Hepatic stellate cell (primary cell): ENCODE data around the gene SLC17A9.

Experiments used
- DNase-seq: peaks from one replicate; pipeline ENCODE4 v3.0.0; 2011; ENCODE audit warnings: low spot score

Gene SLC17A9

DNA sequence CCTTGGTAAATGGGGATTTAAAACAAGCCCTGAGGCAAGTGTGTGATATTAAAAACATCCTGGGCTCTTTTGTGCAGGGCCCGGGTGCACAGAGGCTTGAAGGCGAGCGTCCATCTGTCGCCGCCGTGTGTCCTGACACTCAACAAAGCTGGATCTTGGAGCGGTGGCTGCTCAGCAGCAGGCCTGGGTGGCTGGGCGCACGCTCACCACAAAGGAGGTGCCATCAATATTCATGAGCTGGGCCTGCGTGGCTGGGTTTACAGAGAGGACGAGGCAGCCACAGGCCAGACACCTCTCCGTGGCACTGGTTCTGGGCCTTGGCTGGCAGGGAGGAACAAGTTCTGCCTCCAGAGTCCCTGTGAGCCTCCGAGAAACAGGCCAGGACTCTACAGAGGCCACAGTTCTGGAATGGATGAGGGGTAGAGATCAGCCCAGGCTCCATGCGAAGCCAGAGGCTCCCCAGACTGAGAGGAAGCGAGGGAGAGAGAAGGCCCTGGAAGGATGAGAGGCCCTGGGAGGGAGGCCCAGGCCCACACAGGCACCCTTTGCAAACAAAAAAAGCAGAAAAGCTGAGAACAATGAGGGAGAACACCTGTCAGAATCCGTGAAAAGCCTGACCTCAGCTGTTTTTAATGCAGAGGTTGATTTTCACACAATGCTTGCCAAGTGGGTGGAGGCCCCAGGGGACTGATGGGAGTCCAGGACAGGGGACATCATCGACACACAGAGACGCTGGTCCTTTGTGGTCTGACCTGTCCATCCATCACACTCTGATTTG, 32.3 kb downstream of the SLC17A9 start:
- DNase-seq: no peak

DNA sequence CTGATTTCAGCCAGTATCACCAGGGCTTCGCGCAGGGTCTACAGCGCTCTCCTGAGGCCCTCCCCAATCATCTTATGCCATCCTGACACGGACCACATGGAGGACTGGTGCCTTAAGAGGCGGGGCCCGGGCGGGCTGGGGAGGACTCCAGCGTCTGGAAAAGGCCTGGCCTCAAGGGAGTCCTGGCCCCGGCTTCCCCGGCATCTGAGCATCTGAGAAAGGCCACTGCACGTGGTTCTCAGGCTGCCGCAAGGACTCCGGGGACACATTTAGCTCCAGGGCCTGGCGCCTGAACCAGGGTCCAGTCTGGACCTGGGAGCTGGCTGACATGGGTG, 32.9 kb downstream of the SLC17A9 start:
- no peak for DNase-seq

- DNase-seq: no peak
Observed at GRCh38 chr20:62986257-62986800, 33.8 kb downstream of the SLC17A9 start.

GRCh38 chr20:62987114-62987513, 34.6 kb downstream of the SLC17A9 start:
- no peak for DNase-seq

GRCh38 chr20:62989201-62989601, 36.7 kb downstream of the SLC17A9 start:
- DNase-seq: no peak

DNA sequence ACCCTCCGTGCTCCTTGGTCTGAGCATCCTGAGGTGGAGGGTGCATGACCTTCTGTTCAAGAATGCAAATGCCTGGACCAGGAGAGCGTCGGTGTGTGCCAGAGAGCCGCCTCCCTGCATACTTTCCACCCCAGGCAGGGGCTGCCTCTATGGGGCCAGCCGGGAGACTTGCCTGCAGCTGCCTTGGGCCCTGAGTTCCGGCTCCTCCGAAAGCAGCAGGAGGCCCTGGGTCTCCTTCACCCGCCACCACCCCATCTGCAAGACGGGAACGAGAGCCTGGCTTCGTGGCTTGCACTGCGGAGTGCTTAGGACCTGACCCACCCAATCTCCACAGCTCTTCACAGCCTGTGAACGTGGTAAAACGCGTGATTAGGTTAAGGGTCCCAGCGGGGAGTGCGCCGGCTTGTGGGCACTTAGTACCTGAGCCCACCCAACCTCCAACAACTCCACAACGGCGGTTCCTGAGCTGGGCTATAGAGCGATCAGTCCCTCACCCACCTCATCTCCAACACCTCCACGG, 37.9 kb downstream of the SLC17A9 start:
- DNase-seq: no peak

GRCh38 chr20:62991196-62991807, 38.8 kb downstream of the SLC17A9 start:
- DNase-seq: no peak

DNA sequence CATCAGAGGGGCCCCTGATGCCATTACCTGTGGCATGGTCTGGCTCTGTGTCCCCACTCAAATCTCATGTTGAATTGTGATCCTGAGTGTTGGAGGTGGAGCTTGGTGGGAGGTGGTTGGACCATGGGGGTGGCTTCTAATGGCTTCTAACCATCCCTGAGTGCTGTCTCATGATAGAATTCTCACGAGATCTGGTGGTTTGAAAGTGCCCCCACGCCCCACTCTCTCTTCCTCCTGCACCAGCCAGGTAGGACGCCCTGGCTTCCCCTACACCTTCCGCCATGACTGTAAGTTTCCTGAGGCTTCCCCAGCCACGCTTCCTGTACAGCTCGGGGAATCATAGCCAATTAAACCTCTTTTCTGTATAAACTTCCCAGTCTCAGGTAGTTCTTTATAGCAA, 39.4 kb downstream of the SLC17A9 start:
- no peak for DNase-seq

DNA sequence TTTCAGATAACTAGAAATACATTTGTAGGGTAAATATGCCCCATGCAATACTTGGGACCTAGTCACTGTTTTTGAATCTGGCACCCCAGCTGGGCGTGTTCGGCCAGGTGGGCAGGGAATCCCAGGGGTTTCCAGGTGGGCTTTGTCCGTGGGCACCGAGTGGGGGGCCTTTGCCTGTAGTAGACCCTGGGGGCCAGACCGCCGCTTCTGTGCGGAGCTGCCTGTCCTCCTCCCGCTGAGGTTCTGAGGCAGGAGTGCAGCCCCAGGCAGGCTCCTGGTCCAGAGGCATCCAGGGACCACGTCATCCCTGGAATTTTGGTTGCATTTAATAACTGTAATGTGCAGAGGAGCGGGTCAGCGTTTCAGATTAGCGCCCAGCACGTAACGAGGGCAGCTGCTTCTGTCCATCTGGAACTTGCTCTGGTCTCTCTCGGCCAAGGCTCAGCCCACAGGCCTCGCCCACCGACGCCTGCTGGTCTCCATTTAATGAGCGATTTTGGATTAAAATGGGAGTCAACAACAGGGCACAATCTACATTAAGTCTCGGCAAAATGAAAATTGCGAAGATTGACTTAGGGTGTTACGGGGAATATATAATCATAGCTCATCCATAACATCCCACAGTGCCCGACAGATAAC, 41.5 kb downstream of the SLC17A9 start:
- DNase-seq: no peak

DNA sequence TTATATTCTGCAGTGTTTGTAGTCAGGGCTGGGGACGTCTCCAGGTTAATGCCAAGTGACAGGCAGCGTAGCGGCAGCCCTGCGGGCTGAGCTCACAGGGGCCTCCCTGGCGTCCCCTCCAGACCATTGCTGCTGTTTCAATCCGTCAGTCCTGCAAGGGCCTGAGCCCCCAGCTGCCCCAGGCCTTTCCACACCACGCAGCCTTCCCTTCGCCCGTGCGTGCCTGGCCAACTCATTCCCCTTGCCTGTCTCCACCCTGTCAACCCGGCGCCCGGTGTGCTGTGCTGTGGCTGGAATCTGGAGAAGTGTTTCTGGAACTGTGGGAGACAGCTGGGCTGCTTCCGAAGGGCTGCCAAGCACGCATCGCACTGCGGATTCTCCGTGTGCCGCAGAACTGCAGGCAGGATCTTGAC, 42.4 kb downstream of the SLC17A9 start:
- DNase-seq: no peak

DNA sequence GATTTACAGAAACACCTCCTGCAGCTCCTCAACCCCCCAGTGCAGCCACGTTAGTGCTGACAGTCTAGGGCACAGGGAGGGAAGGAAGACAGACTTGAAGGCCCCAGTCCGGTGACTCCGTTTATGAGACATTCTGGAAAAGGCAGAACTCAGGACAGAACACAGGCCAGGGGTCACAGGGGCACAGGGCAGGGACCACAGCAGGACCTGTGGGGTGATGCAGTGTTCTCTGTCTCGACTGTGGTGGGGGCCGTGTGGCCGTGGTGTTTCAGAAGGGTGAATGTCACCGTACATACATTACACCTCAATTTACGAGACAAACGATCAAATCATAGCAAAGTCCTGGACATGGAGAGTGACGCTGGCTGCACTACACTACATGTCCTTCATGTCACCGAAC, 43.0 kb downstream of the SLC17A9 start:
- no peak for DNase-seq

DNA sequence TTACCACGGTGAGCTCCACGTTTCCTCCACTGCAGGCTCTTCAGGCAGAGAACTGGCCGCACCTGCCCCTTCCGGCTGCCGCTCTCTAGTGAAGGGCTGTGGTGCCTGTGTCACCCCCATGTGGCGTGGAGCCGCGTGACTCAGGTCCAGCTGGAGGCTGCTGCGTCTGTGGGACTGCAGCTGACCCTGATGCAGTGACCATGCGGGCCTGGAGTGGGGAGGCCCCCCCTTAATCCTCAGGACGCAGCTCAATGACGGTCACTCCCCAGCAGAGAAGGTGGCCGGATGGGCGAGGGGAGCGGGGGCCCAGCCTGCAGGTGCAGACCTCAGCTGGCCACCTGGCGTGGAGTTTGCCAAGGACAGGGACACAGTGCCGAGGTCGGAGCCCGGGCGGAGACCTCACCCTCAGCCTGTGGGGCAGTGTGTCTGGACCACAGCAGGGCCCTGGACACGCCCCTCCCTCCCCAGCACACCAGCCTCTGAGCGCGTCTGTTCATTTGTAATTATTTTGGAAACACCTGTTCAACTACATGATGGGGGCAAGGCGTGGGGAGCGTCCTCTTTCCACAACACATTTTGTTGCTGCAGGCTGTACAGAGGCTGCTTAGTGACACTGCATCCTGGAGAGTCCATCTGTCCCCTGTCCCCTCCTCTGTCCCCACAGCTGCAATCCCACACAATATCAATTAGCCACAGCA, 43.5 kb downstream of the SLC17A9 start:
- no peak for DNase-seq

DNA sequence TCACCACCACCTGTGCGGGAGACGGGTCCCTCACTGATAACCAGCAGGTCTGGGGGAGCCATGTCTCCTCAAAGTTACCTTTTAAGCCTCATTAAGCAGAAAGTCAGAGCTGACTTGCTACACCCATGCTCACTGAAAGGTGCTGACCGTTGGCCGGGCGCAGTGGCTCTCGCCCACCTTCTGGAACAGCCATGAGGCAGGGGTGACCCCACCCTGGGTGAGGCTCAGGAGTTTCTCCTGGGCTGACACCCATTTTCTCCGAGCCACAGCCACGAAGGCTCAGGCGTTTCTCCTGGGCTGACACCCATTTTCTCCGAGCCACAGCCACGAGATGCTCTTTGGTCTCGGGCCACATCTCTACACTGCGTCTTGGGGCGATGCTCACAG, 44.1 kb downstream of the SLC17A9 start:
- no peak for DNase-seq

GRCh38 chr20:62997417-62998035, 45.0 kb downstream of the SLC17A9 start:
- no peak for DNase-seq

- no peak for DNase-seq
Observed at GRCh38 chr20:62998449-62998848, 45.9 kb downstream of the SLC17A9 start.

GRCh38 chr20:62999580-62999979, 47.1 kb downstream of the SLC17A9 start:
- no peak for DNase-seq

DNA sequence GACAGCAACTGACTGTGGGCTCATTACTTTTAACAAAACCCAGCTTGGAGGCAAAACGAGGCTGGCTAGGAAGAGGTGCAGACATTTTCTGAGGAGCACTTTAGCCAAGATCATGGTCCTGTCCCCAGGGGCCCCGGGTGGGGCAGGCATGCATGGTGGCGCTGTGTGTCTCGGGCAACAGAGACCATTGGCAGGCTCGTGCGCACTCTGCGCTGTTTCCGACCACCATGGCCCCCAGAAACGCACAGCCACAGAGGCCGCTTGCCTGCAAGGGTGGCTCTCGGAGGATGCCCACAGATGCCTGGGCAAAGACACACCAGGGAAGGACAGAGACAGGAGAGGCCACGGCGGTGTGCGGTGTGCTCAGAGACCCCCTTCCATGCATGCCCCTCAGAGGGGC, 47.5 kb downstream of the SLC17A9 start:
- no peak for DNase-seq

- DNase-seq: no peak
Observed at GRCh38 chr20:63000958-63001357, 48.4 kb downstream of the SLC17A9 start.

- no peak for DNase-seq
Observed at GRCh38 chr20:63002511-63002910, 50.0 kb downstream of the SLC17A9 start.

DNA sequence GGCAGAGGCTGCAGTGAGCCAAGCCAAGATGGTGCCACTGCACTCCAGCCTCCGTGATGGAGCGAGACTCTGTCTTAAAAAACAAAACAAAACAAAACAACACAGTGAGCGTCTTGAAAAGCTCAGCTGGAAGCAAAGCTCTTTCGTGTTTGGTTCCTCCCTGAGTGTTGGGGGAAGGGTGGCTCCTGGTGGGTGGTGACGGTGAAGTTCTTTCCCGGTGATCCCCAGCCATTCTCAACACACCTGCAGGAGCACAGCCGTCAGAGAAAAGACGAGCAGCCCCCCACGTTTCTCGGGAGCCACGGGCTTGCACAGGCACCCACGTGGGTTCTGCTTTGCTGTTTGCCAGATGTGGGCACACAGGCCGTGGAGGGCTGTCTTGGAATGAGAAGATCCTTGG, 51.0 kb downstream of the SLC17A9 start:
- DNase-seq: no peak

DNA sequence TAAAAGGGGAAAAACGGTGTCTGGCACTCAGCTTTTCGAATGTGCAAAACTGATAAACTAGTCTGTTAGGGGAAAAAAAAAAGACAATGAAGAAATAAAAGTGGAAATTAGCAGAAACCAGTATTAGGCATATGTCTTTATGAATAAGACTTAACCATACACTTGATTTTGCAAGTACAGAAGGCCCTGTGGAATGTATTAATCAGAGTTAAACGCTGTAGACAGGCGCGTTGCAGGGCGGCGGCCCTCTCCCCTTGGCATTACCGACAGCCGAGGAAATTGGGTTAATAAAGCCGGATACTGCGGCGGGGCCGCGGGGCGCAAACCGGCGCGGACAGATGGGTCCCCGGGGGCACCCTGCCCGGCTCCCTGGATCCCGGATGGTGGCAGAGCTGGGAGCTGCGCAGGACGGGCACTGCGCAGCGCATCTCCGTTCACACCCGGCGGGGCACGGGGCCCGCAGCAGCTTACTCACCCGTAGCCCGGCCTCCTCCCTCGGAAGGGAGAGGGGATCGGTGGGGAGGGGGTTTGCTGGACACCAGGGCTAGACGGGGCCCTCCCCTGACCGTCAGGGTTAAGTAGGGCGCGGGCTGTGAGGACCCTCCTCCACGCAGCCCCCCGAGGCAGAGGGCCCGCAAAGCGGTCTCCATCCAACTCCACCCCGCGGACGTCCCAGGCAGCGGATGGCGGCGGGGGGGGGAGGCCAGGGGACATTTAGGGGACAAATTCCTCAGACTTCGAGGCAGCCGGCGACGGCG, 52.3 kb downstream of the SLC17A9 start:
- no peak for DNase-seq
